SK-N-MC (cell line): ENCODE results near the gene ZBTB8B.

Source experiments
- EZH2 ChIP-seq: fragments of 200-600 bp; sonication (generic); IDR thresholded peaks from one replicate; pipeline ENCODE4 v1.6.1; 2017; ENCODE audit warnings: antibody characterized with exemption
- FOXP2 ChIP-seq: optimal IDR thresholded peaks from 2 replicates; pipeline ENCODE3; 2011; ENCODE audit warnings: mild to moderate bottlenecking, moderate library complexity; ENCODE audit not compliant: insufficient read depth; ENCODE audit errors: extremely low read length, control extremely low read depth
- POLR2AphosphoS5 ChIP-seq: IDR thresholded peaks from 2 replicates; pipeline ENCODE4 v1.6.1; 2012; ENCODE audit warnings: mild to moderate bottlenecking, low read depth, low read length, borderline replicate concordance

- TF ChIP-seq FOXP2, result no peak
- no peak for TF ChIP-seq POLR2AphosphoS5
- TF ChIP-seq EZH2, result no peak
These were observed 684 bp downstream of the ZBTB8B start for GRCh38 chr1:32465578-32465933.
